Occipital lobe (tissue), 2 donors: ENCODE data around the gene HABP2. TPM values are rescaled to one million over a fixed set of nuclear protein-coding genes. Genes with fewer than 3 reads are reported as not detected.

ENCODE experiments used
- DNase-seq: peaks from one replicate; lab custom pipeline; 2025; lab: John Stamatoyannopoulos, UW
- total RNA-seq: library from RNA; depleted of rRNA; stranded (reverse); fragments of >200 nt; gene quantifications from one replicate; pipeline ENCODE4 v1.2.3, GENCODE V29; 2014

The HABP2 gene
- total RNA-seq, 1 donor from 2014 or later = 0.31 TPM

DNA sequence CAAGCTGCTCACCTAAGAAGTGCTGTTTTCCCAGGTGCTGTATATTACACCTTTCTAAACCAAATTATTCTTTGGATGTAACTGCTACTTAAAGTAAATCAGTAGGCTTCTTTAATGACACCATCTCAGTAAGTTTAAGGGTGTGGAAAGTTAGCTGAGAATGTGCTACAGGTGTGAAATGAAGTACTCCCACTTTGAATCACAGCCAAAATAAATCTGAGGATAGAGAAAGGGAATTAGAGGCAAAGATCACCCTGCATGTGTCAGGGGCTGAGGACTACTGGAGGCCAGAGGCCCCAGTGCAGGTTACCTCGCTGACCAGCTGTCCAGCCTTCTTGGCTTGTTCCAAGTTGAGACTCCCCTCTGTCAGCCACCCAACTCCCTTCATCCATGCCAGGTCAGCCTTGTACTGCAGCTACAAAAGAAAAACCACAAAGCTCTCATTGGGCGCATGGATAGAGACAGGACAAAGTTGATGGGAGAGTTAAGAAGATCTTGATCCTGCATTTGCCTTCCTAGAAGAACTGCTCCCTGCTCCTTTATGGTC is 75.8 kb downstream of the HABP2 start:
- DNase-seq = no peak

GRCh38 chr10:113630929-113631533 is 78.2 kb downstream of the HABP2 start:
- DNase-seq = no peak

GRCh38 chr10:113631684-113632367 is 79.0 kb downstream of the HABP2 start:
- no peak for DNase-seq

Other genes starting within 250 kb of the HABP2 start
- 0.31 TPM for gene NRAP, start 111.0 kb downstream of the HABP2 start, total RNA-seq
- gene CASP7, start 126.9 kb downstream of the HABP2 start, total RNA-seq = 3.9 TPM
- not detected for gene PLEKHS1, start 198.6 kb downstream of the HABP2 start, total RNA-seq